ENCODE data around the gene RXFP4.

The RXFP4 gene

GRCh38 chr1:155976062-155976912 lies 34.8 kb downstream of the RXFP4 start:
- peak overlapping the region; percentile 83 to 91 for H3K9ac ChIP-seq (ENCODE audit: low read depth in 1 of 2, low read length in 2 of 2)
- no peaks in the 10 kb centered on the region for H3K36me3 ChIP-seq (ENCODE audit: control insufficient read depth in 1 of 2, insufficient read depth in 2 of 2, low read length in 2 of 2)
- H3K4me3 ChIP-seq (ENCODE audit: low read depth in 1 of 2, low read length in 2 of 2): peak overlapping the region; percentile 89 to 90
- peak overlapping the region; percentile 53 for H3K27ac ChIP-seq (ENCODE audit: low read depth, low read length)
- no peaks in the 10 kb centered on the region for H3K27me3 ChIP-seq (ENCODE audit: control insufficient read depth in 1 of 2, insufficient read depth in 2 of 2, low read length in 2 of 2)
- H3K9me3 ChIP-seq (ENCODE audit: control insufficient read depth in 1 of 2, low read length in 2 of 2): no peaks in the 10 kb centered on the region
- peaks cover 69 to 75% of the 10 kb centered on the region in 2 donors for H3K4me1 ChIP-seq (ENCODE audit: control insufficient read depth in 1 of 2, insufficient read depth in 2 of 2, low read length in 2 of 2)

- Histone ChIP-seq H3K36me3 (ENCODE audit: control insufficient read depth in 1 of 2, insufficient read depth in 2 of 2, low read length in 2 of 2) (peaks cover 0 to under 1% of the 10 kb centered on the region in 2 donors), H3K4me3 (ENCODE audit: low read depth in 1 of 2, low read length in 2 of 2) (peak overlapping the region; percentile 89 to 90), H3K9ac (ENCODE audit: low read depth in 1 of 2, low read length in 2 of 2) (peak overlapping the region; percentile 83 to 91), H3K27me3 (ENCODE audit: control insufficient read depth in 1 of 2, insufficient read depth in 2 of 2, low read length in 2 of 2) (no peaks in the 10 kb centered on the region), H3K4me1 (ENCODE audit: control insufficient read depth in 1 of 2, insufficient read depth in 2 of 2, low read length in 2 of 2) (peaks cover 74 to 80% of the 10 kb centered on the region in 2 donors), H3K27ac (ENCODE audit: low read depth, low read length) (peak overlapping the region; percentile 88), H3K9me3 (ENCODE audit: control insufficient read depth in 1 of 2, low read length in 2 of 2) (no peaks in the 10 kb centered on the region)
Measured at GRCh38 chr1:155976913-155977689, 35.7 kb downstream of the RXFP4 start.

DNA sequence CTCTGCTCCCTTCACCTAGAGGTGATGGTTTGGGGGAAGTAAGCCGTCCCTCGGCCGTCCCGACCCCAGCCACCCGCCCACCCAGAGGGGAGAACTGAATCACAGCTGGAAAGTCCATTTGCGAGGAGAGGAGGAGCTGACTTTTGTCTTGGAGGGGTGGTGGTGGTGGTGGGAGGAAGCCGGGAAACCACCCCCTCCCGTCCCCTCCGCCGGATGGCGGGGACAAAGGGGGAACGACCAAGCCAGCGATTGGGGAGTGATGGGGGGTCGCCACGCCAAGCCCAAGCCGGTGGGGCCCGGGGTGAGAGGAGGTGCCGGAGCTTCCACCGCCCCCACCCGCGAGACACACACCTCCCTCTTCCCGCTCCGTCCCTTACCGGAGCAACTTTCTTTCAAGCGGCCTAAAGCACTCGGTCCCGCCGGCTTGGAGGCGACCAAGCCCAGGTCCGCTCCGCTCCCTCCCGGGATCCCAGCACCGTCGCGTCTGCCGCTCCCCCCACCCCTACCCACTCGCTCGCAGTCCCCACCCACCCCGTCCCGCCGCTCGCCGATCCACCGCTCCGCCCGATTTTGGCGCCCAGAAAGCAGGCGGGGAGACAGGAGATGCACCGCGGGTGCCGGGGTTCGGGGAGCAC lies 36.4 kb downstream of the RXFP4 start:
- H3K4me3 ChIP-seq (ENCODE audit: low read depth in 1 of 2, low read length in 2 of 2): peak overlapping the region; percentile 89 to 90
- peaks cover 75 to 80% of the 10 kb centered on the region in 2 donors for H3K4me1 ChIP-seq (ENCODE audit: control insufficient read depth in 1 of 2, insufficient read depth in 2 of 2, low read length in 2 of 2)
- peaks cover 0 to 6% of the 10 kb centered on the region in 2 donors for H3K36me3 ChIP-seq (ENCODE audit: control insufficient read depth in 1 of 2, insufficient read depth in 2 of 2, low read length in 2 of 2)
- H3K9me3 ChIP-seq (ENCODE audit: control insufficient read depth in 1 of 2, low read length in 2 of 2): no peaks in the 10 kb centered on the region
- H3K27ac ChIP-seq (ENCODE audit: low read depth, low read length): peak overlapping the region; percentile 88
- H3K27me3 ChIP-seq (ENCODE audit: control insufficient read depth in 1 of 2, insufficient read depth in 2 of 2, low read length in 2 of 2): no peaks in the 10 kb centered on the region
- peak overlapping the region; percentile 83 to 91 for H3K9ac ChIP-seq (ENCODE audit: low read depth in 1 of 2, low read length in 2 of 2)

GRCh38 chr1:155978325-155978972 lies 37.0 kb downstream of the RXFP4 start, which contains the start of gene ARHGEF2:
Gene ARHGEF2, minus strand, starts transcription at chr1:155978547. Its CDS starts 120 bp downstream, at chr1:155978427.
- peak within 1 kb of the TSS; percentile 83 to 91 for H3K9ac ChIP-seq (ENCODE audit: low read depth in 1 of 2, low read length in 2 of 2)
- H3K27me3 ChIP-seq (ENCODE audit: control insufficient read depth in 1 of 2, insufficient read depth in 2 of 2, low read length in 2 of 2): no peaks in the 10 kb centered on the region

DNA sequence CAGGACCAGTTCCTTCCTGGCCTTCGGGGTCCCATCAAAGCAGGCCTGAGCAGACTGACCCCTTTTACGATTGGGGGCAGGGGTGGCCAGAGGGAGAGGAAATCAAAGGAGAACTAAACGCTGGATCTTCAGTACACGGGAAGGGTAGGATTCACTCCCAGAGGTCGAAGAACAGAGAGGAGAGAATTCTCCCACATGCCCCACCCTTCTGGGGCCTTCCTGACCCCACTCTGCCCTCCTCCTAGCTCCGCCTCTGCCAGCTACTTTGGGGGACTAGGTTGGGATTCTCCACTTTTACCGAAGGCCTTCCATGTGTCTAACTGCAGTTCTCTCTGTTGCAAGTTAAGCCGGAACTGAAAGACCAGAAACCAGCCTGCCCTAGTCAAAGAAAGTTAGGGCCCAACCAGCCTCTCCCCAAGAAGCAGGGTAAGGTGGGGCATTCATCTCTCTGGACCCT lies 37.6 kb downstream of the RXFP4 start:
- H3K4me3 ChIP-seq (ENCODE audit: low read depth in 1 of 2, low read length in 2 of 2): peak overlapping the region; percentile 89 to 90
- H3K27me3 ChIP-seq (ENCODE audit: control insufficient read depth in 1 of 2, insufficient read depth in 2 of 2, low read length in 2 of 2): no peaks in the 10 kb centered on the region
- no peaks in the 10 kb centered on the region for H3K9me3 ChIP-seq (ENCODE audit: control insufficient read depth in 1 of 2, low read length in 2 of 2)
- H3K4me1 ChIP-seq (ENCODE audit: control insufficient read depth in 1 of 2, insufficient read depth in 2 of 2, low read length in 2 of 2): peaks cover 75 to 88% of the 10 kb centered on the region in 2 donors
- peak overlapping the region; percentile 88 for H3K27ac ChIP-seq (ENCODE audit: low read depth, low read length)
- H3K9ac ChIP-seq (ENCODE audit: low read depth in 1 of 2, low read length in 2 of 2): peak overlapping the region; percentile 83 to 91
- peaks cover 0 to 6% of the 10 kb centered on the region in 2 donors for H3K36me3 ChIP-seq (ENCODE audit: control insufficient read depth in 1 of 2, insufficient read depth in 2 of 2, low read length in 2 of 2)

More at GRCh38 chr1:155978325-155978972, 37.0 kb downstream of the RXFP4 start, which contains the start of gene ARHGEF2:
- Histone ChIP-seq H3K9me3 (ENCODE audit: control insufficient read depth in 1 of 2, low read length in 2 of 2) (no peaks in the 10 kb centered on the region), H3K4me1 (ENCODE audit: control insufficient read depth in 1 of 2, insufficient read depth in 2 of 2, low read length in 2 of 2) (peaks cover 70 to 86% of the 10 kb centered on the region in 2 donors), H3K36me3 (ENCODE audit: control insufficient read depth in 1 of 2, insufficient read depth in 2 of 2, low read length in 2 of 2) (peaks cover 0 to 6% of the 10 kb centered on the region in 2 donors), H3K27ac (ENCODE audit: low read depth, low read length) (peak within 1 kb of the TSS; percentile 88), H3K4me3 (ENCODE audit: low read depth in 1 of 2, low read length in 2 of 2) (peak within 1 kb of the TSS; percentile 89 to 90)

DNA sequence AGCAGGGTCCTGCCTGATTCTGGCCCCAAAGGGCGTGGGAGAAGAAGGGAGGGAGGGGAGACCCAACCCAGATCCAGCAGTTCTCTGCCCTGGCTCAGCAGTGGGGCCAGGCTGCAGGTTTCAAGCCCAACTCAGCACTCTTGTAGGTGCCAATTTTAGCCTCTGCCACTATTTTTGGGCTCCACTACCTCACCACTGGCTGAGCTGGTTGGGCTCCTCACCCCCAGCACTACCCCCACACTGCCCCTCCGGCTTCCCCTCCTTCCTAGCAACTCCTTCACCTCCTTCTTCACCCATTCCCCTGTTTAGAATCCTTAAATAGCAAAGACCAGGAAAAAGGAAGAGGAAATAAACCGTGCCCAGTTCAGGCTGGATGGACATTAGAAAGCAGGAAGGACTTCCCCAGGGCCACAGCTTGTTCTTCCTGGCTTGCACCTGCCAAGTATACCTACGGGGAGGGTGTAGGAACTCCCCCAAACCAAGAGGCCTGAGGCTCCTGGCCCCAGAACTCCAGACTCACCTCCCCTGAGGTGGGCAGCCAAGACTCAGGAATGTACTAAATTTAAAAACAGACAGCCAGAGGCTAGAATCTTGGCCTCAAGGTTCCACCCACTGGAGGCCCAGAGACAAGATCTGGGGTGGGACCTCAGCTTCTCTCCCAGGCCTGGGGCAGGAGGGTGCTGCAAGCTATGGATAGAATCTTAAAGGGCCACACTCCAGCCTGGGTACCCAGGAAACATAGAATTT lies 38.3 kb downstream of the RXFP4 start:
- peak overlapping the region; percentile 83 to 91 for H3K9ac ChIP-seq (ENCODE audit: low read depth in 1 of 2, low read length in 2 of 2)
- peak overlapping the region; percentile 88 for H3K27ac ChIP-seq (ENCODE audit: low read depth, low read length)
- peaks cover 0 to 6% of the 10 kb centered on the region in 2 donors for H3K36me3 ChIP-seq (ENCODE audit: control insufficient read depth in 1 of 2, insufficient read depth in 2 of 2, low read length in 2 of 2)
- peaks cover 72 to 85% of the 10 kb centered on the region in 2 donors for H3K4me1 ChIP-seq (ENCODE audit: control insufficient read depth in 1 of 2, insufficient read depth in 2 of 2, low read length in 2 of 2)
- peak overlapping the region; percentile 89 to 90 for H3K4me3 ChIP-seq (ENCODE audit: low read depth in 1 of 2, low read length in 2 of 2)
- H3K27me3 ChIP-seq (ENCODE audit: control insufficient read depth in 1 of 2, insufficient read depth in 2 of 2, low read length in 2 of 2): no peaks in the 10 kb centered on the region
- H3K9me3 ChIP-seq (ENCODE audit: control insufficient read depth in 1 of 2, low read length in 2 of 2): no peaks in the 10 kb centered on the region

- Histone ChIP-seq H3K27me3 (ENCODE audit: control insufficient read depth in 1 of 2, insufficient read depth in 2 of 2, low read length in 2 of 2) (no peaks in the 10 kb centered on the region), H3K27ac (ENCODE audit: low read depth, low read length) (peak overlapping the region; percentile 53), H3K9ac (ENCODE audit: low read depth in 1 of 2, low read length in 2 of 2) (peak overlapping the region; percentile 4 to 22), H3K4me3 (ENCODE audit: low read depth in 1 of 2, low read length in 2 of 2) (peak overlapping the region; percentile 4 to 18), H3K36me3 (ENCODE audit: control insufficient read depth in 1 of 2, insufficient read depth in 2 of 2, low read length in 2 of 2) (peaks cover 0 to 6% of the 10 kb centered on the region in 2 donors), H3K9me3 (ENCODE audit: control insufficient read depth in 1 of 2, low read length in 2 of 2) (no peaks in the 10 kb centered on the region), H3K4me1 (ENCODE audit: control insufficient read depth in 1 of 2, insufficient read depth in 2 of 2, low read length in 2 of 2) (peaks cover 58 to 68% of the 10 kb centered on the region in 2 donors)
Measured at GRCh38 chr1:155981266-155982088, 40.0 kb downstream of the RXFP4 start.

- H3K4me1 ChIP-seq (ENCODE audit: control insufficient read depth in 1 of 2, insufficient read depth in 2 of 2, low read length in 2 of 2): peaks cover 53 to 61% of the 10 kb centered on the region in 2 donors
- H3K4me3 ChIP-seq (ENCODE audit: low read depth in 1 of 2, low read length in 2 of 2): no peak overlapping the region
- H3K36me3 ChIP-seq (ENCODE audit: control insufficient read depth in 1 of 2, insufficient read depth in 2 of 2, low read length in 2 of 2): peaks cover 0 to 6% of the 10 kb centered on the region in 2 donors
- no peaks in the 10 kb centered on the region for H3K9me3 ChIP-seq (ENCODE audit: control insufficient read depth in 1 of 2, low read length in 2 of 2)
- no peak overlapping the region for H3K27ac ChIP-seq (ENCODE audit: low read depth, low read length)
- no peaks in the 10 kb centered on the region for H3K27me3 ChIP-seq (ENCODE audit: control insufficient read depth in 1 of 2, insufficient read depth in 2 of 2, low read length in 2 of 2)
- no peak overlapping the region for H3K9ac ChIP-seq (ENCODE audit: low read depth in 1 of 2, low read length in 2 of 2)
Measured at GRCh38 chr1:155982106-155982505, 40.7 kb downstream of the RXFP4 start.
